ENCODE measurements around the gene KNTC1. TPM values are rescaled to one million over a fixed set of nuclear protein-coding genes. Genes with fewer than 3 reads are reported as not detected.

The KNTC1 gene
- total RNA-seq, 1 experiment from 2014 or later: 71.3 TPM

DNA sequence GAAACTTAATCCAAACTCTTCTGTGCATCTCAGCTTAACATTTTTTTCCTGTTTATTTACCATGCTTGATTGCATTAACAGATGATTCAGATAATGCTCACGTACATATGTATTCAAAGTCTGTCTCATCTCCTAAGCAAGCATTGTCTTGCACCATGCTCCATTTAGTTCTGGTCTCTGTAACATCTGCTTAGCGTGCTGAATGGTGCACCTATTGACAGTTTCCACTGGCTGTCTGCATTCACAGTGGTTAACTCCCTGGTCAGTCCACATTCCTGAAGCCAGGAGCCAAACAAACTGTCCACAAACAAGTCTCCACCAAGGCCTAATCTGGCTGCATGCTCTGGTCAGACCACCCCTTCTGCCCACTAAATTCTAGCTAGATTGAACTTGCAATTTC lies 83.9 kb downstream of the KNTC1 start:
- H2BK120ac ChIP-seq (ENCODE audit: low read depth, low read length, poor library complexity, severe bottlenecking): no peak overlapping the region
- H2BK5ac ChIP-seq (ENCODE audit: insufficient read length, low read length): no peak overlapping the region
- H3K27me3 ChIP-seq (ENCODE audit: insufficient read depth, low read length): no peaks in the 10 kb centered on the region
- H3K4me2 ChIP-seq (ENCODE audit: insufficient read depth, insufficient read length, low read length): no peak overlapping the region
- no peak overlapping the region for H3K27ac ChIP-seq (ENCODE audit: insufficient read length, low read depth, low read length)
- no peak overlapping the region for H4K5ac ChIP-seq (ENCODE audit: insufficient read length, low read depth, low read length)
- TF ChIP-seq, protein P1, sequence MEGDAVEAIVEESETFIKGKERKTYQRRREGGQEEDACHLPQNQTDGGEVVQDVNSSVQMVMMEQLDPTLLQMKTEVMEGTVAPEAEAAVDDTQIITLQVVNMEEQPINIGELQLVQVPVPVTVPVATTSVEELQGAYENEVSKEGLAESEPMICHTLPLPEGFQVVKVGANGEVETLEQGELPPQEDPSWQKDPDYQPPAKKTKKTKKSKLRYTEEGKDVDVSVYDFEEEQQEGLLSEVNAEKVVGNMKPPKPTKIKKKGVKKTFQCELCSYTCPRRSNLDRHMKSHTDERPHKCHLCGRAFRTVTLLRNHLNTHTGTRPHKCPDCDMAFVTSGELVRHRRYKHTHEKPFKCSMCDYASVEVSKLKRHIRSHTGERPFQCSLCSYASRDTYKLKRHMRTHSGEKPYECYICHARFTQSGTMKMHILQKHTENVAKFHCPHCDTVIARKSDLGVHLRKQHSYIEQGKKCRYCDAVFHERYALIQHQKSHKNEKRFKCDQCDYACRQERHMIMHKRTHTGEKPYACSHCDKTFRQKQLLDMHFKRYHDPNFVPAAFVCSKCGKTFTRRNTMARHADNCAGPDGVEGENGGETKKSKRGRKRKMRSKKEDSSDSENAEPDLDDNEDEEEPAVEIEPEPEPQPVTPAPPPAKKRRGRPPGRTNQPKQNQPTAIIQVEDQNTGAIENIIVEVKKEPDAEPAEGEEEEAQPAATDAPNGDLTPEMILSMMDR (conservative IDR thresholded peaks at IDR 0.05): no peak
- H3K18ac ChIP-seq (ENCODE audit: insufficient read length, low read depth, low read length): no peak overlapping the region
- Mint-ChIP-seq H3K4me1 (no peaks in the 10 kb centered on the region), H3K36me3 (ENCODE audit: insufficient read depth in 1 of 3, low read depth in 3 of 3) (peaks cover 27 to 76% (median 68%) of the 10 kb centered on the region in 3 experiments; a peak in 6 of 7 replicates), H3K4me3 (no peak overlapping the region), H3K9me3 (no peaks in the 10 kb centered on the region), H3K27me3 (ENCODE audit: low read depth) (no peaks in the 10 kb centered on the region), H3K27ac (no peak overlapping the region; a peak in 1 of 7 replicates)
- H3K4me1 ChIP-seq (ENCODE audit: insufficient read depth, low read length): no peaks in the 10 kb centered on the region
- no peak overlapping the region for H4K91ac ChIP-seq (ENCODE audit: insufficient read length, low read depth, low read length)
- H3T11ph ChIP-seq (ENCODE audit: low read length): no peak overlapping the region
- no peak overlapping the region for H2AFZ ChIP-seq (ENCODE audit: low read length)
- no peaks in the 10 kb centered on the region for H3K79me1 ChIP-seq (ENCODE audit: insufficient read depth, low read depth, low read length, poor library complexity, severe bottlenecking)
- no peaks in the 10 kb centered on the region for H3K23me2 ChIP-seq (ENCODE audit: insufficient read length, low read depth, low read length, poor library complexity, severe bottlenecking)
- H2BK12ac ChIP-seq (ENCODE audit: insufficient read length, low read depth, low read length): no peak overlapping the region
- no peak overlapping the region for H2BK15ac ChIP-seq (ENCODE audit: low read depth, low read length)
- no peaks in the 10 kb centered on the region for H3K9me3 ChIP-seq (ENCODE audit: control insufficient read depth, low read depth, low read length)
- H4K8ac ChIP-seq (replicated peaks; ENCODE audit: insufficient read length, low read depth, low read length): no peak overlapping the region
- DNase-seq: no peak
- H4K20me1 ChIP-seq (ENCODE audit: control insufficient read depth, insufficient read depth, insufficient read length): no peaks in the 10 kb centered on the region
- H3K4ac ChIP-seq (ENCODE audit: low read depth, low read length): no peak overlapping the region
- no peak overlapping the region for H2BK20ac ChIP-seq (ENCODE audit: low read depth, low read length, poor library complexity, severe bottlenecking)
- H2AK5ac ChIP-seq (ENCODE audit: insufficient read length, low read length): no peak overlapping the region
- H3K79me2 ChIP-seq (ENCODE audit: insufficient read depth, low read length): no peaks in the 10 kb centered on the region
- WGBS (ENCODE audit: extremely low coverage, insufficient read length, low lambda C conversion rate): no CpG with 5 or more reads among the region's 2 CpGs
- H3K14ac ChIP-seq (ENCODE audit: insufficient read depth, low read length): no peak overlapping the region
- no peak overlapping the region for H3K56ac ChIP-seq (ENCODE audit: insufficient read length, low read depth, low read length)
- H3K9ac ChIP-seq (ENCODE audit: extremely low read depth, insufficient read length, low read length): no peak overlapping the region
- H3K23ac ChIP-seq (ENCODE audit: insufficient read length, low read depth, low read length): no peak overlapping the region

All from H9 (cell line).